H1 (cell line): ENCODE data around the gene EIF5A2. TPM values are rescaled to one million over a fixed set of nuclear protein-coding genes. Genes with fewer than 3 reads are reported as not detected.

Source experiments
- CTCF ChIA-PET: fragments of 300-600 bp; sonication (Branson Sonifier 250); formaldehyde crosslinking; loops from one replicate; lab custom pipeline; 2021; ENCODE audit not compliant: partially characterized antibody; lab: Charles Lee
- POLR2A ChIA-PET: fragments of 300-600 bp; sonication (Branson Sonifier 250); formaldehyde crosslinking; loops from one replicate; lab custom pipeline; 2021; ENCODE audit warnings: inconsistent platforms; ENCODE audit not compliant: partially characterized antibody; lab: Charles Lee
- DNase-seq, 2 experiments: peaks; one replicate each; pipeline versions ENCODE4 v3.0.0 to v3.0.0-alpha.2; 2010 to 2022; ENCODE audit warnings: low spot score in 2 of 2, low read depth in 1 of 2, mixed read lengths in 1 of 2
- FAIRE-seq: peaks from 2 replicates; lab custom pipeline; 2011; peaks lifted over from hg19 to GRCh38; lab: Jason Lieb, UNC
- H2AFZ ChIP-seq: 2 replicates; pipeline ENCODE4 v1.8.1; 2012; ENCODE audit warnings: low read length, inconsistent platforms
- H2AK5ac ChIP-seq: 2 replicates; pipeline ENCODE4 v1.6.1; 2013; ENCODE audit warnings: low read depth, low read length
- H2BK120ac ChIP-seq: replicated peaks from 2 replicates; pipeline ENCODE3; 2013; ENCODE audit warnings: low read depth, low read length, inconsistent platforms
- H2BK12ac ChIP-seq: 2 replicates; pipeline ENCODE4 v1.6.1; 2013; ENCODE audit warnings: low read depth, low read length
- H2BK15ac ChIP-seq: 2 replicates; pipeline ENCODE4 v1.6.1; 2013; ENCODE audit warnings: low read length
- H2BK20ac ChIP-seq: 2 replicates; pipeline ENCODE4 v1.6.1; 2013; ENCODE audit warnings: low read length
- H2BK5ac ChIP-seq: 2 replicates; pipeline ENCODE4 v1.6.1; 2013; ENCODE audit warnings: low read depth, low read length
- H3K14ac ChIP-seq: 2 replicates; pipeline ENCODE4 v1.6.1; 2013; ENCODE audit warnings: inconsistent platforms; ENCODE audit not compliant: insufficient read length
- H3K18ac ChIP-seq: 2 replicates; pipeline ENCODE4 v1.6.1; 2013; ENCODE audit warnings: low read length; ENCODE audit errors: extremely low read depth
- H3K23ac ChIP-seq: 2 replicates; pipeline ENCODE4 v1.6.1; 2013; ENCODE audit warnings: inconsistent platforms; ENCODE audit not compliant: insufficient read length
- H3K23me2 ChIP-seq: 2 replicates; pipeline ENCODE4 v1.6.1; 2013; ENCODE audit warnings: low read depth, low read length
- H3K27ac ChIP-seq: 2 replicates; pipeline ENCODE4 v1.6.1; 2011; ENCODE audit warnings: low read depth, low read length, inconsistent platforms
- H3K27me3 ChIP-seq, 4 experiments: replicated peaks in 1 of 4; 1 replicate in 1 of 4; 2 replicates in 3 of 4; pipeline versions ENCODE4 v1.6.1 to v1.8.1; 2011 to 2013; ENCODE audit warnings: low read length in 3 of 4, mild to moderate bottlenecking in 3 of 4, inconsistent platforms in 2 of 4, mixed read lengths in 2 of 4, moderate library complexity in 1 of 4; ENCODE audit not compliant: control insufficient read depth in 3 of 4, insufficient read depth in 3 of 4; ENCODE audit errors: extremely low read depth in 1 of 4
- H3K36me3 ChIP-seq, 4 experiments: 2 replicates each; pipeline versions ENCODE4 v1.6.1 to v1.8.1; 2011 to 2013; ENCODE audit warnings: mild to moderate bottlenecking in 4 of 4, low read length in 3 of 4, moderate library complexity in 2 of 4, control low read depth in 1 of 4, inconsistent platforms in 1 of 4; ENCODE audit not compliant: insufficient read depth in 4 of 4, control insufficient read depth in 2 of 4
- H3K4ac ChIP-seq: replicated peaks from 2 replicates; pipeline ENCODE3; 2013; ENCODE audit warnings: low read length, low read depth, mixed read lengths, inconsistent platforms; ENCODE audit not compliant: insufficient read length
- H3K4me1 ChIP-seq, 4 experiments: replicated peaks in 1 of 4; 1 replicate in 1 of 4; 2 replicates in 3 of 4; pipeline versions ENCODE4 v1.6.1 to v1.8.1; 2011 to 2013; ENCODE audit warnings: low read length in 3 of 4, inconsistent platforms in 2 of 4, mixed read lengths in 1 of 4; ENCODE audit not compliant: insufficient read depth in 4 of 4, control insufficient read depth in 3 of 4
- H3K4me2 ChIP-seq, 2 experiments: 2 replicates each; pipeline versions ENCODE4 v1.6.1 to v1.8.1; 2011 to 2013; ENCODE audit warnings: low read depth in 2 of 2, low read length in 2 of 2, control low read depth in 1 of 2, inconsistent platforms in 1 of 2, mild to moderate bottlenecking in 1 of 2; ENCODE audit not compliant: insufficient read depth in 1 of 2
- H3K4me3 ChIP-seq, 4 experiments: fragments of 200-600, 300-600 bp in 1 of 4; sonication (generic), shearing (Covaris generic), sonication (Bioruptor Twin) in 1 of 4; 2 replicates each; pipeline versions ENCODE4 v1.5.1 to v1.8.1; 2011 to 2016; ENCODE audit warnings: low read length in 4 of 4, low read depth in 3 of 4, control low read depth in 2 of 4, inconsistent platforms in 2 of 4, mild to moderate bottlenecking in 2 of 4, mixed read lengths in 1 of 4, moderate library complexity in 1 of 4; ENCODE audit not compliant: insufficient read depth in 2 of 4; ENCODE audit errors: extremely low read depth in 1 of 4
- H3K56ac ChIP-seq: replicated peaks from 2 replicates; pipeline ENCODE3; 2013; ENCODE audit warnings: low read depth, mild to moderate bottlenecking, mixed read lengths, low read length, inconsistent platforms; ENCODE audit not compliant: insufficient read length
- H3K79me1 ChIP-seq: 2 replicates; pipeline ENCODE4 v1.6.1; 2013; ENCODE audit warnings: low read depth, low read length, control low read depth
- H3K79me2 ChIP-seq, 2 experiments: 2 replicates each; pipeline versions ENCODE4 v1.6.1 to v1.8.1; 2012 to 2013; ENCODE audit warnings: low read length in 2 of 2, mild to moderate bottlenecking in 2 of 2, inconsistent platforms in 1 of 2; ENCODE audit not compliant: insufficient read depth in 2 of 2, control insufficient read depth in 1 of 2
- H3K9ac ChIP-seq, 4 experiments: replicated peaks in 1 of 4; 1 replicate in 1 of 4; 2 replicates in 3 of 4; pipeline versions ENCODE4 v1.6.1 to v1.8.1; 2011 to 2013; ENCODE audit warnings: low read depth in 3 of 4, low read length in 3 of 4, control low read depth in 2 of 4, mild to moderate bottlenecking in 2 of 4, moderate library complexity in 2 of 4, inconsistent platforms in 1 of 4; ENCODE audit errors: extremely low read depth in 1 of 4
- H3K9me3 ChIP-seq, 2 experiments: 2 replicates each; pipeline versions ENCODE4 v1.6.1 to v1.8.1; 2012 to 2013; ENCODE audit warnings: mild to moderate bottlenecking in 2 of 2, moderate library complexity in 2 of 2, control low read depth in 1 of 2, inconsistent platforms in 1 of 2, low read depth in 1 of 2, low read length in 1 of 2, mixed read lengths in 1 of 2; ENCODE audit not compliant: insufficient read depth in 2 of 2
- H4K20me1 ChIP-seq, 2 experiments: replicated peaks in 1 of 2; 2 replicates each; pipeline versions ENCODE3 to v1.8.1; 2011 to 2013; ENCODE audit warnings: inconsistent platforms in 2 of 2, low read length in 2 of 2, mild to moderate bottlenecking in 1 of 2; ENCODE audit not compliant: insufficient read depth in 2 of 2, control insufficient read depth in 1 of 2
- H4K5ac ChIP-seq: 2 replicates; pipeline ENCODE4 v1.6.1; 2013; ENCODE audit warnings: low read length, low read depth, mixed read lengths, inconsistent platforms; ENCODE audit not compliant: insufficient read length
- H4K8ac ChIP-seq: 2 replicates; pipeline ENCODE4 v1.8.0; 2013; ENCODE audit warnings: mild to moderate bottlenecking, moderate library complexity, low read length, inconsistent platforms; ENCODE audit not compliant: insufficient read depth; ENCODE audit errors: extremely low read depth
- H4K91ac ChIP-seq: replicated peaks from 2 replicates; pipeline ENCODE3; 2013; ENCODE audit warnings: low read length, mixed read lengths, inconsistent platforms; ENCODE audit not compliant: insufficient read length
- CBX5 ChIP-seq: fragments of 300-800, 300-1000 bp; sonication (generic); IDR thresholded peaks from 2 replicates; pipeline ENCODE4 v1.7.1; 2016; ENCODE audit warnings: antibody characterized with exemption, low read length, low read depth
- CTCF ChIP-seq, 3 experiments: IDR thresholded peaks; 1 replicate in 2 of 3; 2 replicates in 1 of 3; pipeline versions ENCODE4 v1.5.1 to v1.6.1; 2011; ENCODE audit warnings: low read length in 3 of 3, mild to moderate bottlenecking in 3 of 3, inconsistent platforms in 2 of 3, low read depth in 1 of 3, moderate library complexity in 1 of 3; ENCODE audit not compliant: insufficient read depth in 1 of 3; ENCODE audit errors: control extremely low read depth in 1 of 3
- EP300 ChIP-seq, 2 experiments: IDR thresholded peaks; 1 replicate in 1 of 2; 2 replicates in 1 of 2; pipeline ENCODE4 v1.6.1; 2011 to 2012; ENCODE audit warnings: low read depth in 2 of 2, low read length in 2 of 2, mild to moderate bottlenecking in 2 of 2, borderline replicate concordance in 1 of 2, inconsistent platforms in 1 of 2, moderate library complexity in 1 of 2
- FOSL1 ChIP-seq: IDR thresholded peaks from 2 replicates; pipeline ENCODE4 v1.6.1; 2011; ENCODE audit warnings: mild to moderate bottlenecking, low read depth, low read length, moderate library complexity; ENCODE audit not compliant: insufficient read depth
- HDAC6 ChIP-seq: IDR thresholded peaks from one replicate; pipeline ENCODE4 v1.7.1; 2012; ENCODE audit warnings: low read depth, mild to moderate bottlenecking, inconsistent platforms, low read length, moderate library complexity
- JUN ChIP-seq: IDR thresholded peaks from 2 replicates; pipeline ENCODE4 v1.6.1; 2011; ENCODE audit warnings: low read depth, mild to moderate bottlenecking, improper control_type of control experiment, low read length
- KDM4A ChIP-seq: IDR thresholded peaks from one replicate; pipeline ENCODE4 v1.7.1; 2012; ENCODE audit warnings: low read depth, mild to moderate bottlenecking, moderate library complexity, low read length, inconsistent platforms; ENCODE audit not compliant: severe bottlenecking
- RBBP5 ChIP-seq: IDR thresholded peaks from 2 replicates; pipeline ENCODE4 v1.7.1; 2012; ENCODE audit warnings: low read depth, mild to moderate bottlenecking, inconsistent platforms, low read length, moderate library complexity, borderline replicate concordance
- SIRT6 ChIP-seq: IDR thresholded peaks from one replicate; pipeline ENCODE4 v1.7.1; 2012; ENCODE audit warnings: low read length, inconsistent platforms
- SIX5 ChIP-seq: IDR thresholded peaks from 2 replicates; pipeline ENCODE4 v1.6.1; 2011; ENCODE audit warnings: mild to moderate bottlenecking, low read depth, low read length
- TAF1 ChIP-seq: IDR thresholded peaks from 2 replicates; pipeline ENCODE4 v1.6.1; 2011; ENCODE audit warnings: mild to moderate bottlenecking, low read depth, low read length
- TAF7 ChIP-seq: optimal IDR thresholded peaks from 2 replicates; pipeline ENCODE3; 2011; ENCODE audit warnings: low read depth, mild to moderate bottlenecking, inconsistent platforms, low read length, moderate library complexity, borderline replicate concordance
- whole genome bisulfite sequencing, 2 experiments: shearing (Covaris generic) in 1 of 2; methylation state at CpG; one replicate each; pipeline versions ENCODE4 v1.1.6 to v1.1.7; 2013 to 2015; ENCODE audit warnings: low lambda C conversion rate in 2 of 2, mixed read lengths in 2 of 2, inconsistent platforms in 1 of 2, low coverage in 1 of 2, missing lambda C conversion rate in 1 of 2; ENCODE audit not compliant: insufficient replicate concordance in 2 of 2, insufficient coverage in 1 of 2, insufficient read length in 1 of 2; ENCODE audit errors: extremely low coverage in 1 of 2, missing lambda C conversion rate in 1 of 2; 5-methylcytosine and 5-hydroxymethylcytosine counted together
- polyA plus RNA-seq, 7 experiments: library from polyadenylated mRNA; depleted of rRNA in 3 of 7; stranded (reverse) in 5 of 7; unstranded in 2 of 7; fragments of >200 nt in 5 of 7; fragments of 200-250 nt in 2 of 7; gene quantifications; 1 replicate in 5 of 7; 2 replicates in 1 of 7; 4 replicates in 1 of 7; pipeline versions ENCODE4 v1.2.1 to v1.2.3, GENCODE V29; 2011 to 2013; ENCODE audit warnings: missing spikeins in 2 of 7, mixed read lengths in 2 of 7
- total RNA-seq: library from RNA; stranded (reverse); fragmentation: NEBNext Ultra II Directional; extraction: Animal tissue kit (Norgen Biotek cat#: 25700); gene quantifications from 2 replicates; pipeline ENCODE4 v1.2.1, GENCODE V29; 2021

Gene EIF5A2
- total and polyA plus RNA-seq, 2 of the 8 experiments (the other 6 are each of a cell fraction or from before 2014, with no cell fraction given): 1.5 to 15.0 TPM

- no peak overlapping the region for H3K27ac ChIP-seq
- ChIA-PET CTCF (interaction anchor here (0.6 to 1.2 kb wide), 5 partner anchors 8 to 1081 kb away, joined by 3 to 6 read pairs (median 3); no protein-coding TSS in a partner anchor), POLR2A (no interaction called here)
- H3K4me2 ChIP-seq: no peak overlapping the region
- no peak overlapping the region for H3K18ac ChIP-seq
- H3K4ac ChIP-seq: no peak overlapping the region
- H4K8ac ChIP-seq: no peak overlapping the region; the same call in 1 of the 2 replicates
- H4K20me1 ChIP-seq: no peaks in the 10 kb centered on the region
- H3K27me3 ChIP-seq: no peaks in the 10 kb centered on the region
- H4K91ac ChIP-seq: no peak overlapping the region
- DNase-seq (no peak), FAIRE-seq (no peak)
- H3K79me2 ChIP-seq: no peaks in the 10 kb centered on the region
- H3K36me3 ChIP-seq: no peaks in the 10 kb centered on the region
- H3K23me2 ChIP-seq: no peaks in the 10 kb centered on the region
- H3K9me3 ChIP-seq: no peaks in the 10 kb centered on the region
- H2BK20ac ChIP-seq: no peak overlapping the region
- no peak overlapping the region for H3K56ac ChIP-seq
- H2BK15ac ChIP-seq: no peak overlapping the region
- no peak overlapping the region for H3K14ac ChIP-seq
- H2AK5ac ChIP-seq: no peak overlapping the region
- 87% methylated on average over 13 of the region's 13 CpGs; no CpG with 5 or more reads in 1 of the 2 experiments for WGBS, 2 experiments
- 0 out of 2 replicates have a peak overlapping the region, but pooled peaks have one; percentile 12 for H2AFZ ChIP-seq
- no peak overlapping the region for H4K5ac ChIP-seq
- H3K9ac ChIP-seq: no peak overlapping the region
- no peaks in the 10 kb centered on the region for H3K79me1 ChIP-seq
- no peak overlapping the region for H2BK5ac ChIP-seq
- H3K4me1 ChIP-seq: peaks cover 0 to 4% (median 0%) of the 10 kb centered on the region in 4 experiments; a peak in 1 of 7 replicates
- H2BK12ac ChIP-seq: no peak overlapping the region
- no peak overlapping the region for H3K23ac ChIP-seq
- H2BK120ac ChIP-seq: no peak overlapping the region
- no peak overlapping the region for H3K4me3 ChIP-seq
- TF ChIP-seq JUN (no peak), CBX5 (no peak), HDAC6 (no peak), TAF7 (no peak), KDM4A (no peak), FOSL1 (no peak), TAF1 (no peak), SIX5 (no peak), EP300 (IDR thresholded peaks at IDR 0.05; ENCODE audit: borderline replicate concordance in 1 of 2, low read depth in 2 of 2, low read length in 2 of 2) (no peak), SIRT6 (no peak), RBBP5 (no peak), CTCF (IDR thresholded peaks at IDR 0.05; ENCODE audit: control extremely low read depth in 1 of 3, insufficient read depth in 1 of 3, low read depth in 1 of 3, low read length in 3 of 3) (no peak)
Measured at GRCh38 chr3:170953229-170953628, 44.8 kb upstream of the EIF5A2 start.
